Measurements from ENCODE around the gene TLX2. TPM values are rescaled to one million over a fixed set of nuclear protein-coding genes. Genes with fewer than 3 reads are reported as not detected.
A peak's percentile ranks its signal among the peaks of the same experiment; 100 is the strongest.

The TLX2 gene
- total and polyA plus RNA-seq, 2 of the 13 experiments (the other 11 are each of a cell fraction or from before 2014, with no cell fraction given) = 0.05 to 0.20 TPM

GRCh38 chr2:74548900-74549826 lies 34.9 kb downstream of the TLX2 start (continued):
- TF ChIP-seq ATF7 (IDR thresholded peaks at IDR 0.05) (no peak), ATF7 (CRISPR knock-in tag; IDR thresholded peaks at IDR 0.05) (no peak), BCL3 (CRISPR knock-in tag; IDR thresholded peaks at IDR 0.05) (no peak), HOXA7 (CRISPR knock-in tag; IDR thresholded peaks at IDR 0.05) (no peak), ZSCAN21 (CRISPR knock-in tag; IDR thresholded peaks at IDR 0.05; ENCODE audit: borderline replicate concordance) (peak; percentile 61; the same call in 1 of the 2 replicates), ZNF800 (CRISPR knock-in tag; IDR thresholded peaks at IDR 0.05) (peak; percentile 88; the same call in 1 of the 2 replicates), ZNF564 (CRISPR knock-in tag; IDR thresholded peaks at IDR 0.05) (no peak), ZNF720 (CRISPR knock-in tag; IDR thresholded peaks at IDR 0.05) (no peak), SP2 (CRISPR knock-in tag; IDR thresholded peaks at IDR 0.05) (no peak), PRDM15 (CRISPR knock-in tag; IDR thresholded peaks at IDR 0.05) (0 out of 2 replicates have a peak, but pooled peaks have one; percentile 11), HCFC1 (IDR thresholded peaks at IDR 0.05; ENCODE audit: low read depth, low read length) (no peak), NR2F1 (CRISPR knock-in tag; IDR thresholded peaks at IDR 0.05) (no peak), TFDP1 (CRISPR knock-in tag; IDR thresholded peaks at IDR 0.05; ENCODE audit: borderline replicate concordance) (peak; percentile 82; the same call in 1 of the 2 replicates), TMF1 (CRISPR knock-in tag; IDR thresholded peaks at IDR 0.05; ENCODE audit: low read depth) (no peak), ZFP41 (CRISPR knock-in tag; IDR thresholded peaks at IDR 0.05; ENCODE audit: borderline replicate concordance) (no peak), ETV5 (CRISPR knock-in tag; IDR thresholded peaks at IDR 0.05; ENCODE audit: borderline replicate concordance) (peak; percentile 30; the same call in 1 of the 2 replicates), TCF12 (IDR thresholded peaks at IDR 0.05) (no peak), TCF12 (CRISPR knock-in tag; IDR thresholded peaks at IDR 0.05) (0 out of 2 replicates have a peak, but pooled peaks have one; percentile 26), DPF2 (CRISPR knock-in tag; IDR thresholded peaks at IDR 0.05; ENCODE audit: borderline replicate concordance, low read depth) (no peak), FOXK1 (CRISPR knock-in tag; IDR thresholded peaks at IDR 0.05; ENCODE audit: borderline replicate concordance, low read depth) (no peak), GZF1 (CRISPR knock-in tag; IDR thresholded peaks at IDR 0.05) (no peak)

All from HepG2 (cell line).